ENCODE measurements around the gene WWP2.

DNA sequence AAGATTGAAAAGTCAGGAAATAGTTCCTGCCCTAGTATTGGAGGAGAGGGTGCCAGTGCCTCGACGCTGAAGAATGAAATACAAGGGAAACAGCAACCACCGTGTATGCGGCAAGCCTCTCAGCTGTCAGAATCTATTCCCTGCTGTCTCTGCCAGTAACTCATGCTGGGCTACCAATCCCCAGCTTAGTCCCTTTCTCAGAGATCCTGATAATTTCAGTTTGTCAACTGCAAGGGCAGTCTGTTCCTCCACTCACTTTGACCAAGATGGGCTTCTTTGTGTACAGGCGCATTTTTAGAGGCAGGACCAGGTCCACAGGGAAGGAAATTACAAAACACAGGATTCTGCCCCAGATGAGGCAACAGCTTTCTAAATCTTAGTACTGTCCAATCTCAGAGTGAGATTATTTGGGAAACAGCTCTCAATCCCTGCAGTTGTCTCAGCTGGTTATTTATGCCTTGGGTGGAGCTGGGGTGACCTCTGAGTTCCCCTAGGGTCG lies 37.1 kb upstream of the WWP2 start:
- TF ChIP-seq, protein P1, sequence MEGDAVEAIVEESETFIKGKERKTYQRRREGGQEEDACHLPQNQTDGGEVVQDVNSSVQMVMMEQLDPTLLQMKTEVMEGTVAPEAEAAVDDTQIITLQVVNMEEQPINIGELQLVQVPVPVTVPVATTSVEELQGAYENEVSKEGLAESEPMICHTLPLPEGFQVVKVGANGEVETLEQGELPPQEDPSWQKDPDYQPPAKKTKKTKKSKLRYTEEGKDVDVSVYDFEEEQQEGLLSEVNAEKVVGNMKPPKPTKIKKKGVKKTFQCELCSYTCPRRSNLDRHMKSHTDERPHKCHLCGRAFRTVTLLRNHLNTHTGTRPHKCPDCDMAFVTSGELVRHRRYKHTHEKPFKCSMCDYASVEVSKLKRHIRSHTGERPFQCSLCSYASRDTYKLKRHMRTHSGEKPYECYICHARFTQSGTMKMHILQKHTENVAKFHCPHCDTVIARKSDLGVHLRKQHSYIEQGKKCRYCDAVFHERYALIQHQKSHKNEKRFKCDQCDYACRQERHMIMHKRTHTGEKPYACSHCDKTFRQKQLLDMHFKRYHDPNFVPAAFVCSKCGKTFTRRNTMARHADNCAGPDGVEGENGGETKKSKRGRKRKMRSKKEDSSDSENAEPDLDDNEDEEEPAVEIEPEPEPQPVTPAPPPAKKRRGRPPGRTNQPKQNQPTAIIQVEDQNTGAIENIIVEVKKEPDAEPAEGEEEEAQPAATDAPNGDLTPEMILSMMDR (IDR thresholded peaks at IDR 0.05), result no peak
- TF ChIP-seq EP300 (IDR thresholded peaks at IDR 0.05), result no peak
- TF ChIP-seq POLR2A (IDR thresholded peaks at IDR 0.05), result no peak
- TF ChIP-seq POLR2AphosphoS5 (IDR thresholded peaks at IDR 0.05), result no peak

Data from upper lobe of left lung (tissue), 4 donors.